ENCODE data around the gene TRIM38. TPM values are rescaled to one million over a fixed set of nuclear protein-coding genes. Genes with fewer than 3 reads are reported as not detected.
A peak's percentile ranks its signal among the peaks of the same experiment; 100 is the strongest.

TRIM38 gene
- total and polyA plus RNA-seq, 2 of the 13 experiments (the other 11 are each of a cell fraction or from before 2014, with no cell fraction given), result 2.5 to 3.1 TPM

- peak; percentile 7; the same call in 1 of the 2 replicates for TF ChIP-seq ZNF362 (CRISPR knock-in tag; IDR thresholded peaks at IDR 0.05; ENCODE audit: borderline replicate concordance)
- TF ChIP-seq HNF1B (CRISPR knock-in tag; IDR thresholded peaks at IDR 0.05), result 0 out of 2 replicates have a peak, but pooled peaks have one; percentile 0
Measured at GRCh38 chr6:26022132-26022472, 59.5 kb downstream of the TRIM38 start (continued).

- FAIRE-seq, result no peak
- ChIA-PET CTCF (ENCODE audit: low intra/inter-chr PET ratio, low total read pairs) (no interaction called here), POLR2A (interaction anchor here (0.8 to 4.6 kb wide), 8 partner anchors 9 to 194 kb away, joined by 3 to 44 read pairs (median 10); a partner anchor contains a TSS)
- H4K20me1 ChIP-seq (ENCODE audit: insufficient read depth, low read length), result no peaks in the 10 kb centered on the region
- no peak overlapping the region for H2AFZ ChIP-seq (ENCODE audit: low read length)
- H3K27ac ChIP-seq (ENCODE audit: extremely low read length, insufficient read depth, low read length), result no peak overlapping the region
- no peak overlapping the region for H3K4me3 ChIP-seq (replicated peaks in 1 of 3; ENCODE audit: insufficient read depth in 1 of 3, low read depth in 2 of 3, low read length in 3 of 3)
- no peaks in the 10 kb centered on the region for H3K36me3 ChIP-seq (replicated peaks in 1 of 2; ENCODE audit: control insufficient read depth in 1 of 2, insufficient read depth in 2 of 2, low read length in 2 of 2)
- peak overlapping the region; percentile 99 for H3K4me2 ChIP-seq (ENCODE audit: low read depth, low read length)
- BruUV-seq (replicated peaks), result no TSS peak
- intact Hi-C loops (cut with micrococcal nuclease; ENCODE audit: unreplicated experiment) (loop anchor here (1.0 to 10.0 kb wide), 2 partner anchors 10 to 512 kb away; partner anchors contain the start of gene HMGN4), in situ Hi-C loops (cut with HindIII; ENCODE audit: extremely low pct_ligation_motif_present, low pct_unique_long_range_greater_than_20kb) (no loop called here)
- WGBS (ENCODE audit: low lambda C conversion rate), result 62% methylated on average over 1 of the region's 1 CpG
- no peaks in the 10 kb centered on the region for H3K79me2 ChIP-seq (ENCODE audit: insufficient read depth, low read length)
- no peaks in the 10 kb centered on the region for H3K9me3 ChIP-seq (ENCODE audit: low read length)
- no peaks in the 10 kb centered on the region; a peak in 2 of 5 replicates for H3K27me3 ChIP-seq (ENCODE audit: control insufficient read depth in 1 of 2, insufficient read depth in 2 of 2, low read length in 2 of 2)
- DNase-seq (ENCODE audit: low spot score), result no peak
- ATAC-seq, result no peak
- peaks cover 54% of the 10 kb centered on the region for H3K4me1 ChIP-seq (ENCODE audit: insufficient read depth, low read length)
- H3K9ac ChIP-seq (ENCODE audit: insufficient read depth, low read depth, low read length), result no peak overlapping the region
- TF ChIP-seq ELF3 (CRISPR knock-in tag; IDR thresholded peaks at IDR 0.05) (no peak), KDM3A (CRISPR knock-in tag; IDR thresholded peaks at IDR 0.05; ENCODE audit: low read depth) (no peak), NCOR1 (IDR thresholded peaks at IDR 0.05; ENCODE audit: borderline replicate concordance, low read length) (no peak), ZBED4 (CRISPR knock-in tag; IDR thresholded peaks at IDR 0.05; ENCODE audit: borderline replicate concordance) (no peak), AHR (CRISPR knock-in tag; IDR thresholded peaks at IDR 0.05) (no peak), ADNP (CRISPR knock-in tag; IDR thresholded peaks at IDR 0.05) (no peak), FOXK1 (CRISPR knock-in tag; IDR thresholded peaks at IDR 0.05; ENCODE audit: borderline replicate concordance, low read depth) (no peak), GABPB1 (CRISPR knock-in tag; IDR thresholded peaks at IDR 0.05) (no peak), ZBTB20 (CRISPR knock-in tag; IDR thresholded peaks at IDR 0.05; ENCODE audit: borderline replicate concordance, low read depth) (no peak), CSRNP2 (CRISPR knock-in tag; conservative IDR thresholded peaks at IDR 0.05; ENCODE audit: low read depth) (no peak), ZBTB25 (CRISPR knock-in tag; IDR thresholded peaks at IDR 0.05) (no peak), SIN3A (IDR thresholded peaks at IDR 0.05; ENCODE audit: borderline replicate concordance, low read depth, low read length) (no peak)
Measured at GRCh38 chr6:26022737-26023136, 60.1 kb downstream of the TRIM38 start.
